SK-N-SH treated with all-trans-retinoic acid at 6 μM for 48 hours (cell line): ENCODE results near the gene FNDC4.

Experiments
- RARB ChIP-seq: fragments of 250-450 bp; sonication (Bioruptor Pico); IDR thresholded peaks from 2 replicates; pipeline ENCODE4 v1.8.0; 2021; ENCODE audit warnings: mild to moderate bottlenecking, moderate library complexity
- TF ChIP-seq, protein P1 (sequence below): fragments of 250-450 bp; sonication (Bioruptor Pico); IDR thresholded peaks from 2 replicates; pipeline ENCODE4 v1.8.0; 2020; ENCODE audit warnings: mild to moderate bottlenecking, moderate library complexity, borderline replicate concordance

GRCh38 chr2:27520316-27520715 is 25.3 kb upstream of the FNDC4 start:
- no peak for TF ChIP-seq RARB (CRISPR knock-in tag)
- TF ChIP-seq, protein P1, sequence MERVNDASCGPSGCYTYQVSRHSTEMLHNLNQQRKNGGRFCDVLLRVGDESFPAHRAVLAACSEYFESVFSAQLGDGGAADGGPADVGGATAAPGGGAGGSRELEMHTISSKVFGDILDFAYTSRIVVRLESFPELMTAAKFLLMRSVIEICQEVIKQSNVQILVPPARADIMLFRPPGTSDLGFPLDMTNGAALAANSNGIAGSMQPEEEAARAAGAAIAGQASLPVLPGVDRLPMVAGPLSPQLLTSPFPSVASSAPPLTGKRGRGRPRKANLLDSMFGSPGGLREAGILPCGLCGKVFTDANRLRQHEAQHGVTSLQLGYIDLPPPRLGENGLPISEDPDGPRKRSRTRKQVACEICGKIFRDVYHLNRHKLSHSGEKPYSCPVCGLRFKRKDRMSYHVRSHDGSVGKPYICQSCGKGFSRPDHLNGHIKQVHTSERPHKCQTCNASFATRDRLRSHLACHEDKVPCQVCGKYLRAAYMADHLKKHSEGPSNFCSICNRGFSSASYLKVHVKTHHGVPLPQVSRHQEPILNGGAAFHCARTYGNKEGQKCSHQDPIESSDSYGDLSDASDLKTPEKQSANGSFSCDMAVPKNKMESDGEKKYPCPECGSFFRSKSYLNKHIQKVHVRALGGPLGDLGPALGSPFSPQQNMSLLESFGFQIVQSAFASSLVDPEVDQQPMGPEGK (CRISPR knock-in tag) = no peak
